ENCODE results near the gene ITGAE. TPM values are rescaled to one million over a fixed set of nuclear protein-coding genes. Genes with fewer than 3 reads are reported as not detected.
A peak's percentile ranks its signal among the peaks of the same experiment; 100 is the strongest.

Gene ITGAE, protein sequence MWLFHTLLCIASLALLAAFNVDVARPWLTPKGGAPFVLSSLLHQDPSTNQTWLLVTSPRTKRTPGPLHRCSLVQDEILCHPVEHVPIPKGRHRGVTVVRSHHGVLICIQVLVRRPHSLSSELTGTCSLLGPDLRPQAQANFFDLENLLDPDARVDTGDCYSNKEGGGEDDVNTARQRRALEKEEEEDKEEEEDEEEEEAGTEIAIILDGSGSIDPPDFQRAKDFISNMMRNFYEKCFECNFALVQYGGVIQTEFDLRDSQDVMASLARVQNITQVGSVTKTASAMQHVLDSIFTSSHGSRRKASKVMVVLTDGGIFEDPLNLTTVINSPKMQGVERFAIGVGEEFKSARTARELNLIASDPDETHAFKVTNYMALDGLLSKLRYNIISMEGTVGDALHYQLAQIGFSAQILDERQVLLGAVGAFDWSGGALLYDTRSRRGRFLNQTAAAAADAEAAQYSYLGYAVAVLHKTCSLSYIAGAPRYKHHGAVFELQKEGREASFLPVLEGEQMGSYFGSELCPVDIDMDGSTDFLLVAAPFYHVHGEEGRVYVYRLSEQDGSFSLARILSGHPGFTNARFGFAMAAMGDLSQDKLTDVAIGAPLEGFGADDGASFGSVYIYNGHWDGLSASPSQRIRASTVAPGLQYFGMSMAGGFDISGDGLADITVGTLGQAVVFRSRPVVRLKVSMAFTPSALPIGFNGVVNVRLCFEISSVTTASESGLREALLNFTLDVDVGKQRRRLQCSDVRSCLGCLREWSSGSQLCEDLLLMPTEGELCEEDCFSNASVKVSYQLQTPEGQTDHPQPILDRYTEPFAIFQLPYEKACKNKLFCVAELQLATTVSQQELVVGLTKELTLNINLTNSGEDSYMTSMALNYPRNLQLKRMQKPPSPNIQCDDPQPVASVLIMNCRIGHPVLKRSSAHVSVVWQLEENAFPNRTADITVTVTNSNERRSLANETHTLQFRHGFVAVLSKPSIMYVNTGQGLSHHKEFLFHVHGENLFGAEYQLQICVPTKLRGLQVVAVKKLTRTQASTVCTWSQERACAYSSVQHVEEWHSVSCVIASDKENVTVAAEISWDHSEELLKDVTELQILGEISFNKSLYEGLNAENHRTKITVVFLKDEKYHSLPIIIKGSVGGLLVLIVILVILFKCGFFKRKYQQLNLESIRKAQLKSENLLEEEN
- total RNA-seq (2021) (52.0 and 60.2 TPM in 2 replicates), Bru-seq, nascent RNA (percentile 46 among the genes with signal in this experiment), BruChase-seq, experiment 1, labeled RNA remaining after a 2-hour chase (percentile 41 among the genes with signal in this experiment), BruChase-seq, experiment 2, labeled RNA remaining after a 6-hour chase (percentile 41 among the genes with signal in this experiment)
- long read RNA-seq, transcript ITGAE-202 (5 exons, 721 nt), result minor isoform, 9 of 79 reads
- long read RNA-seq, transcript ITGAE-207 (4 exons, 672 nt), result major isoform, 62 of 79 reads
- long read RNA-seq, partial matches to known transcripts, result 1 of 79 reads
- long read RNA-seq, other reads (novel, unspliced or antisense), result 6 of 79 reads

- CTCF ChIA-PET, result no interaction called here
- TF ChIP-seq CTCF (conservative IDR thresholded peaks at IDR 0.05; ENCODE audit: low read depth, low read length) (no peak), EZH2 (IDR thresholded peaks at IDR 0.05; ENCODE audit: borderline replicate concordance, low read depth, low read length, poor library complexity, severe bottlenecking) (no peak)
- Histone ChIP-seq H3K4me1 (ENCODE audit: insufficient read depth, low read length, poor library complexity, severe bottlenecking) (no peaks in the 10 kb centered on the region), H3K27ac (ENCODE audit: low read depth, low read length, poor library complexity, severe bottlenecking) (no peak within 1 kb of the TSS), H3K27me3 (replicated peaks; ENCODE audit: insufficient read depth, low read depth, low read length, poor library complexity) (no peaks in the 10 kb centered on the region), H3K4me3 (ENCODE audit: low read depth, low read length, poor library complexity, severe bottlenecking) (no peak within 1 kb of the TSS), H3K36me3 (ENCODE audit: insufficient read depth, low read length, poor library complexity, severe bottlenecking) (no peaks in the 10 kb centered on the region), H3K9me3 (ENCODE audit: low read depth, low read length, poor library complexity, severe bottlenecking) (no peaks in the 10 kb centered on the region)
- POLR2A ChIA-PET (ENCODE audit: low non-redundant PET), result no interaction called here
- intact Hi-C loops (cut with micrococcal nuclease; ENCODE audit: unreplicated experiment), result loop anchor here (5.0 kb wide), 1 partner anchor 63 kb away; no protein-coding TSS in a partner anchor
- no peak for DNase-seq (ENCODE audit: low spot score)
- BruUV-seq (replicated peaks), result no TSS peak
Observed at GRCh38 chr17:3800362-3801271, at the start of gene ITGAE. Gene ITGAE, minus strand, starts transcription at chr17:3801188. Its CDS starts 44 bp downstream, at chr17:3801144.

DNA sequence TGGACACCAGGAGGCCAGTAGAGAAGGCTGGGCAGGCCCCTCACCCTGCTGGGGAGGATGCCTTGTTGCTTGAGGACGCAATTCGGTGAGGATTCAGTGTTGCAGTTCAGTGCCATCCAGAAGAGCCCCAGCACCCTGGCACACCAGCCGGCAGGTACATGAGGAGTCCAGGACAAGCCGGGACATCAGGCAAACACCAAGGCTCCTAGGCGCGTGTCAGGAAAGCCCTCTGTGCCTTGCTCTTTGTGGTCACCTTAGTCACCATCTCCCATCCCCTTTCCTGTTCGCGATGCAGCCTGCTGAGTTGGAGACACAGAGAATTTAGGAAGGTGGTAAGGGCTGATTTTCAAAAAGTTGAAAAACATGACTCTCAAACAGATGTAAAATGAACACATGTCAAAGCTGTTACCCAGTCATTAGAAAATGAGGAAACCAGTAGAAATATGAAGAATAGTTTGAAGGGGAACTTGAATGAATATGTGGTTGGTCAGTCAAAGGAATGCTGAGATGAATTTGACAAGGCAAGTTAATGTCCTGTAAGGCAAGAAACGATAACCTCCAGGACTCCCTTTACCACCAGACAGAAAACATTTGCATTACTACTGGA is 47.3 kb upstream of the ITGAE start:
- no peaks in the 10 kb centered on the region for H3K27me3 ChIP-seq (replicated peaks; ENCODE audit: insufficient read depth, low read depth, low read length, poor library complexity)
- intact Hi-C loops (cut with micrococcal nuclease; ENCODE audit: unreplicated experiment), result no loop called here
- ChIA-PET CTCF (no interaction called here), POLR2A (ENCODE audit: low non-redundant PET) (no interaction called here)
- H3K36me3 ChIP-seq (ENCODE audit: insufficient read depth, low read length, poor library complexity, severe bottlenecking), result peaks cover 7% of the 10 kb centered on the region
- H3K4me3 ChIP-seq (ENCODE audit: low read depth, low read length, poor library complexity, severe bottlenecking), result no peak overlapping the region
- no peaks in the 10 kb centered on the region for H3K4me1 ChIP-seq (ENCODE audit: insufficient read depth, low read length, poor library complexity, severe bottlenecking)
- BruUV-seq (replicated peaks), result no TSS peak
- no peak for DNase-seq (ENCODE audit: low spot score)
- no peak overlapping the region for H3K27ac ChIP-seq (ENCODE audit: low read depth, low read length, poor library complexity, severe bottlenecking)
- TF ChIP-seq EZH2 (IDR thresholded peaks at IDR 0.05; ENCODE audit: borderline replicate concordance, low read depth, low read length, poor library complexity, severe bottlenecking) (no peak), CTCF (conservative IDR thresholded peaks at IDR 0.05; ENCODE audit: low read depth, low read length) (no peak)
- H3K9me3 ChIP-seq (ENCODE audit: low read depth, low read length, poor library complexity, severe bottlenecking), result no peaks in the 10 kb centered on the region

All from A673 (cell line).